Neural progenitor cell (in vitro differentiated cells): ENCODE results near the gene NUCB1.

ENCODE experiments used
- EZH2 ChIP-seq: fragments of 200-600 bp; sonication (generic); IDR thresholded peaks from 2 replicates; pipeline ENCODE4 v1.6.1; 2017; ENCODE audit warnings: antibody characterized with exemption, mild to moderate bottlenecking, moderate library complexity
- EZH2phosphoT487 ChIP-seq: fragments of 200-600 bp; sonication (generic); IDR thresholded peaks from 2 replicates; pipeline ENCODE4 v1.6.1; 2017; ENCODE audit warnings: antibody characterized with exemption
- TF ChIP-seq, protein P1 (sequence below): fragments of 200-600 bp; sonication (generic); IDR thresholded peaks from 2 replicates; pipeline ENCODE4 v1.5.1; 2017; ENCODE audit warnings: antibody characterized with exemption, mild to moderate bottlenecking

DNA sequence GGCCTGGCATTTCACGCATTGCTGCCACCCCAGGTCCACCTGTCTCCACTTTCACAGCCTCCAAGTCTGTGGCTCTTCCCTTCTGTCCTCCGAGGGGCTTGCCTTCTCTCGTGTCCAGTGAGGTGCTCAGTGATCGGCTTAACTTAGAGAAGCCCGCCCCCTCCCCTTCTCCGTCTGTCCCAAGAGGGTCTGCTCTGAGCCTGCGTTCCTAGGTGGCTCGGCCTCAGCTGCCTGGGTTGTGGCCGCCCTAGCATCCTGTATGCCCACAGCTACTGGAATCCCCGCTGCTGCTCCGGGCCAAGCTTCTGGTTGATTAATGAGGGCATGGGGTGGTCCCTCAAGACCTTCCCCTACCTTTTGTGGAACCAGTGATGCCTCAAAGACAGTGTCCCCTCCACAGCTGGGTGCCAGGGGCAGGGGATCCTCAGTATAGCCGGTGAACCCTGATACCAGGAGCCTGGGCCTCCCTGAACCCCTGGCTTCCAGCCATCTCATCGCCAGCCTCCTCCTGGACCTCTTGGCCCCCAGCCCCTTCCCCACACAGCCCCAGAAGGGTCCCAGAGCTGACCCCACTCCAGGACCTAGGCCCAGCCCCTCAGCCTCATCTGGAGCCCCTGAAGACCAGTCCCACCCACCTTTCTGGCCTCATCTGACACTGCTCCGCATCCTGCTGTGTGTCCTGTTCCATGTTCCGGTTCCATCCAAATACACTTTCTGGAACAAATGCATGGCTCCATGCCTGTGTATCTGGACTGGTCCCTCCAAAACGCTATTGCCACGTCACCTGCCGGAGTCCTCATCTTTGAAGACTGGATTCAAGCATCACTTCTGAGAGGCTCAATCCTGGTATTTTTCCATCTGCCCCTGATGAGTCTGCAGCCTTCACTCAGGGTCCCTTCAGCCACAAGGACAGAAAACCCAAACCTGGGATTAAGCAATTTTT, 22.7 kb downstream of the NUCB1 start:
- TF ChIP-seq EZH2 = no peak
- TF ChIP-seq, protein P1, sequence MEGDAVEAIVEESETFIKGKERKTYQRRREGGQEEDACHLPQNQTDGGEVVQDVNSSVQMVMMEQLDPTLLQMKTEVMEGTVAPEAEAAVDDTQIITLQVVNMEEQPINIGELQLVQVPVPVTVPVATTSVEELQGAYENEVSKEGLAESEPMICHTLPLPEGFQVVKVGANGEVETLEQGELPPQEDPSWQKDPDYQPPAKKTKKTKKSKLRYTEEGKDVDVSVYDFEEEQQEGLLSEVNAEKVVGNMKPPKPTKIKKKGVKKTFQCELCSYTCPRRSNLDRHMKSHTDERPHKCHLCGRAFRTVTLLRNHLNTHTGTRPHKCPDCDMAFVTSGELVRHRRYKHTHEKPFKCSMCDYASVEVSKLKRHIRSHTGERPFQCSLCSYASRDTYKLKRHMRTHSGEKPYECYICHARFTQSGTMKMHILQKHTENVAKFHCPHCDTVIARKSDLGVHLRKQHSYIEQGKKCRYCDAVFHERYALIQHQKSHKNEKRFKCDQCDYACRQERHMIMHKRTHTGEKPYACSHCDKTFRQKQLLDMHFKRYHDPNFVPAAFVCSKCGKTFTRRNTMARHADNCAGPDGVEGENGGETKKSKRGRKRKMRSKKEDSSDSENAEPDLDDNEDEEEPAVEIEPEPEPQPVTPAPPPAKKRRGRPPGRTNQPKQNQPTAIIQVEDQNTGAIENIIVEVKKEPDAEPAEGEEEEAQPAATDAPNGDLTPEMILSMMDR = no peak
- no peak for TF ChIP-seq EZH2phosphoT487
